ENCODE data around the gene RAB3C.
"Not testable (repeated sequence)": the region's sequence is repeated elsewhere in the genome, so short reads cannot be mapped to it uniquely, and the experiment has no call there.

Gene RAB3C

GRCh38 chr5:58582019-58582802 lies 664 bp upstream of the RAB3C start:
- no peak for DNase-seq (ENCODE audit: low read depth)
- peak overlapping the region; percentile 53 for H3K4me3 ChIP-seq (ENCODE audit: low read depth, low read length)
- TF ChIP-seq, protein P1, sequence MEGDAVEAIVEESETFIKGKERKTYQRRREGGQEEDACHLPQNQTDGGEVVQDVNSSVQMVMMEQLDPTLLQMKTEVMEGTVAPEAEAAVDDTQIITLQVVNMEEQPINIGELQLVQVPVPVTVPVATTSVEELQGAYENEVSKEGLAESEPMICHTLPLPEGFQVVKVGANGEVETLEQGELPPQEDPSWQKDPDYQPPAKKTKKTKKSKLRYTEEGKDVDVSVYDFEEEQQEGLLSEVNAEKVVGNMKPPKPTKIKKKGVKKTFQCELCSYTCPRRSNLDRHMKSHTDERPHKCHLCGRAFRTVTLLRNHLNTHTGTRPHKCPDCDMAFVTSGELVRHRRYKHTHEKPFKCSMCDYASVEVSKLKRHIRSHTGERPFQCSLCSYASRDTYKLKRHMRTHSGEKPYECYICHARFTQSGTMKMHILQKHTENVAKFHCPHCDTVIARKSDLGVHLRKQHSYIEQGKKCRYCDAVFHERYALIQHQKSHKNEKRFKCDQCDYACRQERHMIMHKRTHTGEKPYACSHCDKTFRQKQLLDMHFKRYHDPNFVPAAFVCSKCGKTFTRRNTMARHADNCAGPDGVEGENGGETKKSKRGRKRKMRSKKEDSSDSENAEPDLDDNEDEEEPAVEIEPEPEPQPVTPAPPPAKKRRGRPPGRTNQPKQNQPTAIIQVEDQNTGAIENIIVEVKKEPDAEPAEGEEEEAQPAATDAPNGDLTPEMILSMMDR (IDR thresholded peaks at IDR 0.05; ENCODE audit: control insufficient read depth, extremely low read depth, insufficient read depth): no peak

GRCh38 chr5:58595952-58596351 lies 13.1 kb downstream of the RAB3C start:
- H3K4me3 ChIP-seq (ENCODE audit: low read depth, low read length): no peak overlapping the region
- TF ChIP-seq, protein P1 (IDR thresholded peaks at IDR 0.05; ENCODE audit: control insufficient read depth, extremely low read depth, insufficient read depth): no peak
- DNase-seq (ENCODE audit: low read depth): no peak

DNA sequence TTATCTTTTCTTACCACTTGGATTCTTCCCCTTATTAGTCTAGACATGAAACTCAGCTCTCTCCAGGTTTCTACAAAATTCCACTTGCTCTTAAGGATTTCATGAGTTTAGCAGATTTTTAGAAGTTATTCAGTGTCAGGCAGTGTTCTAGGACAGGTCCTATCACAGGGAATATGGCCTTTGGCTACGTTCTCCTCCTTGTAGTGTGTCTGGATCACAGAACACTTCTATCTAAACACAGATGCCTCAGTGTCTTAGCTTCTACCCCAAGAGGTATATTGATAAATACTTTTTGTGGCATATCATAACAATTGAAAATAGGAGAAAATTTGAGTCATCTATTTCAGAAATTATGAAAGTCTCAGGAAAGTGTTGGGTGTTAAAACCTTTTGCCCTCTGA lies 15.6 kb downstream of the RAB3C start:
- TF ChIP-seq, protein P1 (IDR thresholded peaks at IDR 0.05; ENCODE audit: control insufficient read depth, extremely low read depth, insufficient read depth): no peak
- no peak overlapping the region for H3K4me3 ChIP-seq (ENCODE audit: low read depth, low read length)
- no peak for DNase-seq (ENCODE audit: low read depth)

GRCh38 chr5:58599217-58599616 lies 16.3 kb downstream of the RAB3C start:
- TF ChIP-seq, protein P1 (IDR thresholded peaks at IDR 0.05; ENCODE audit: control insufficient read depth, extremely low read depth, insufficient read depth): no peak
- H3K4me3 ChIP-seq (ENCODE audit: low read depth, low read length): no peak overlapping the region
- DNase-seq (ENCODE audit: low read depth): no peak

- DNase-seq (ENCODE audit: low read depth): not testable (repeated sequence)
These were observed 17.7 kb downstream of the RAB3C start for GRCh38 chr5:58600613-58601012.

GRCh38 chr5:58602889-58603288 lies 20.0 kb downstream of the RAB3C start:
- H3K4me3 ChIP-seq (ENCODE audit: low read depth, low read length); DNase-seq (ENCODE audit: low read depth): not testable (repeated sequence)

More at GRCh38 chr5:58600613-58601012, 17.7 kb downstream of the RAB3C start:
- not testable (repeated sequence) for H3K4me3 ChIP-seq (ENCODE audit: low read depth, low read length)

GRCh38 chr5:58606064-58606463 lies 23.2 kb downstream of the RAB3C start:
- no peak overlapping the region for H3K4me3 ChIP-seq (ENCODE audit: low read depth, low read length)
- no peak for DNase-seq (ENCODE audit: low read depth)
- TF ChIP-seq, protein P1 (IDR thresholded peaks at IDR 0.05; ENCODE audit: control insufficient read depth, extremely low read depth, insufficient read depth): no peak

DNA sequence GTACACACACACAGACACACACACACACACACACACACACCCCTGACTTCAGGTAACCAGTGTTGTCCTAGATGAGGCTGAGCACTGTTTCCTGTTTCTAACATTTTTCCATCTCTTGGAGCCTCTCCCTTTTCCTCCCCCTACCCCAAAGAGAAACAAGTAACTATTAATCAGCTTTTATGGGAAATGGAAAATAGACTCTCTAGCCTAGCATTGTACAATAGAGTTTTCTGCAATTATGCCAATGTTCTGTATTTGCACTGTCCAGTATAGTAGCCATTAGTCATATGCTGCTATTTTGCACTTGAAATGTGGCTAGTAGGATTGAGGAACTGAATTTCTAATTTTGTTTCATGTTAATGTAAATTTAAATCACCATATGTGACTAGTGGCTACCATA lies 33.1 kb downstream of the RAB3C start:
- DNase-seq (ENCODE audit: low read depth): no peak
- TF ChIP-seq, protein P1 (IDR thresholded peaks at IDR 0.05; ENCODE audit: control insufficient read depth, extremely low read depth, insufficient read depth): no peak
- H3K4me3 ChIP-seq (ENCODE audit: low read depth, low read length): no peak overlapping the region

Measured in LNCaP clone FGC (cell line).